ENCODE results near the gene TMEM229B.
A peak's percentile ranks its signal among the peaks of the same experiment; 100 is the strongest.

The TMEM229B gene

DNA sequence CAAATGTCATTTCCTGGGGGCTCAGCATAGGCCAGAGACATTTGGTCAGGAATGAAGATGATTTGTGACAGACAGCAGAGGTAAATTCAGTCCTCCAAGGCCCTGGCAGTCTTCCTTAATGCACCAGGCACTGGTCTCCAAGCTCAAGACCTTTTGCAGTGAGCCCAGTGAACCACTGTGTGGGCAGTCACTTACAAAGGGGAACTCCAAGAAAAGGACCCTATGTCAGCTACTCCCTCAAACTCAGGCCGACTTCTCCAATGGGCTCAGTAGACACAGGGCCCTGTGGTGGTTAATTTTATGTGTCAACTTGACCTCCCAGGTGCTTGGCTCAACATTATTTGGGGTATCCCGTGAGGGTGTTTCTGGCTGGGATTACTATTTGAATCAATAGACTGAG, 47.3 kb downstream of the TMEM229B start:
- H3K9me3 ChIP-seq (ENCODE audit: insufficient read depth, low read length, severe bottlenecking): no peaks in the 10 kb centered on the region
- H3K27me3 ChIP-seq (ENCODE audit: insufficient read depth, low read length, poor library complexity): peaks cover 7% of the 10 kb centered on the region
- H3K4me3 ChIP-seq (ENCODE audit: low read depth in 1 of 2, low read length in 2 of 2): no peak overlapping the region
- no peaks in the 10 kb centered on the region for H4K20me1 ChIP-seq (ENCODE audit: insufficient read depth, low read length)
- H3K9ac ChIP-seq (ENCODE audit: low read depth, low read length): no peak overlapping the region
- H3K36me3 ChIP-seq (ENCODE audit: insufficient read depth, low read length): no peaks in the 10 kb centered on the region
- H3K27ac ChIP-seq (ENCODE audit: low read length): no peak overlapping the region
- ATAC-seq (ENCODE audit: insufficient read depth, low read depth) (no peak), DNase-seq (no peak)
- no peak overlapping the region for H3K4me2 ChIP-seq (ENCODE audit: insufficient read depth, low read length)
- no peaks in the 10 kb centered on the region for H3K79me2 ChIP-seq (ENCODE audit: insufficient read depth, low read length)
- H2AFZ ChIP-seq (ENCODE audit: low read depth, low read length): no peak overlapping the region
- no peaks in the 10 kb centered on the region for H3K4me1 ChIP-seq (ENCODE audit: insufficient read depth, low read length)
- TF ChIP-seq EZH2 (IDR thresholded peaks at IDR 0.05; ENCODE audit: borderline replicate concordance, low read depth, low read length, severe bottlenecking): no peak
- TF ChIP-seq, protein P1, sequence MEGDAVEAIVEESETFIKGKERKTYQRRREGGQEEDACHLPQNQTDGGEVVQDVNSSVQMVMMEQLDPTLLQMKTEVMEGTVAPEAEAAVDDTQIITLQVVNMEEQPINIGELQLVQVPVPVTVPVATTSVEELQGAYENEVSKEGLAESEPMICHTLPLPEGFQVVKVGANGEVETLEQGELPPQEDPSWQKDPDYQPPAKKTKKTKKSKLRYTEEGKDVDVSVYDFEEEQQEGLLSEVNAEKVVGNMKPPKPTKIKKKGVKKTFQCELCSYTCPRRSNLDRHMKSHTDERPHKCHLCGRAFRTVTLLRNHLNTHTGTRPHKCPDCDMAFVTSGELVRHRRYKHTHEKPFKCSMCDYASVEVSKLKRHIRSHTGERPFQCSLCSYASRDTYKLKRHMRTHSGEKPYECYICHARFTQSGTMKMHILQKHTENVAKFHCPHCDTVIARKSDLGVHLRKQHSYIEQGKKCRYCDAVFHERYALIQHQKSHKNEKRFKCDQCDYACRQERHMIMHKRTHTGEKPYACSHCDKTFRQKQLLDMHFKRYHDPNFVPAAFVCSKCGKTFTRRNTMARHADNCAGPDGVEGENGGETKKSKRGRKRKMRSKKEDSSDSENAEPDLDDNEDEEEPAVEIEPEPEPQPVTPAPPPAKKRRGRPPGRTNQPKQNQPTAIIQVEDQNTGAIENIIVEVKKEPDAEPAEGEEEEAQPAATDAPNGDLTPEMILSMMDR (IDR thresholded peaks at IDR 0.05; ENCODE audit: borderline replicate concordance, extremely low read depth, low read length, poor library complexity, severe bottlenecking): no peak

GRCh38 chr14:67440513-67440912, 48.0 kb downstream of the TMEM229B start:
- no peak for ATAC-seq (ENCODE audit: insufficient read depth, low read depth)
- Histone ChIP-seq H3K79me2 (ENCODE audit: insufficient read depth, low read length) (no peaks in the 10 kb centered on the region), H4K20me1 (ENCODE audit: insufficient read depth, low read length) (no peaks in the 10 kb centered on the region), H3K4me1 (ENCODE audit: insufficient read depth, low read length) (no peaks in the 10 kb centered on the region), H3K36me3 (ENCODE audit: insufficient read depth, low read length) (no peaks in the 10 kb centered on the region), H3K4me3 (ENCODE audit: low read depth in 1 of 2, low read length in 2 of 2) (no peak overlapping the region), H3K4me2 (ENCODE audit: insufficient read depth, low read length) (no peak overlapping the region), H2AFZ (ENCODE audit: low read depth, low read length) (no peak overlapping the region), H3K27ac (ENCODE audit: low read length) (no peak overlapping the region), H3K9me3 (ENCODE audit: insufficient read depth, low read length, severe bottlenecking) (no peaks in the 10 kb centered on the region), H3K27me3 (ENCODE audit: insufficient read depth, low read length, poor library complexity) (peaks cover 9% of the 10 kb centered on the region), H3K9ac (ENCODE audit: low read depth, low read length) (no peak overlapping the region)
- no peak for TF ChIP-seq EZH2 (IDR thresholded peaks at IDR 0.05; ENCODE audit: borderline replicate concordance, low read depth, low read length, severe bottlenecking)
- no peak for DNase-seq

DNA sequence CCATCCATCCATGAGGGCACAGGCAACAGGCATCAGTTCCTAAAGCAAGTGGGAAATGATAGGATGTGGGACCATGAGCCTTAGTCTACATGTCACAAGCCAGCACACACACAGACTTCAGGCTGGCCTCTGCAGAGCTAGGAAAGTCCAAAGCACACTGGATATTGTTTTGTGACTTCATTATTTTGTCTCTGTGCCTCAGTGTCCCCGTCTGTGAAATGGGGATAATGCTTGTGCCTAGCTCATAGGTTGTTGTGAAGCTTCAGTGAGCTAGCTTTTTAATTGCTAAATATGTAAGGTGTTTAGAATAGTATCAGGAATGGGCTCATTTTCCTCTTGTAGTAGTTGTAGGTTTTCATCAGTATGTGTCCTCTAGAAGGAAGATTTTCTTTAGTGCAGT, 49.6 kb downstream of the TMEM229B start:
- Histone ChIP-seq H3K27me3 (ENCODE audit: insufficient read depth, low read length, poor library complexity) (peaks cover 6% of the 10 kb centered on the region), H3K9me3 (ENCODE audit: insufficient read depth, low read length, severe bottlenecking) (no peaks in the 10 kb centered on the region), H3K4me3 (ENCODE audit: low read depth in 1 of 2, low read length in 2 of 2) (no peak overlapping the region), H3K79me2 (ENCODE audit: insufficient read depth, low read length) (no peaks in the 10 kb centered on the region), H2AFZ (ENCODE audit: low read depth, low read length) (no peak overlapping the region), H4K20me1 (ENCODE audit: insufficient read depth, low read length) (no peaks in the 10 kb centered on the region), H3K27ac (ENCODE audit: low read length) (no peak overlapping the region), H3K4me2 (ENCODE audit: insufficient read depth, low read length) (no peak overlapping the region), H3K9ac (ENCODE audit: low read depth, low read length) (no peak overlapping the region), H3K36me3 (ENCODE audit: insufficient read depth, low read length) (no peaks in the 10 kb centered on the region), H3K4me1 (ENCODE audit: insufficient read depth, low read length) (no peaks in the 10 kb centered on the region)
- no peak for ATAC-seq (ENCODE audit: insufficient read depth, low read depth)
- DNase-seq: no peak
- TF ChIP-seq EZH2 (IDR thresholded peaks at IDR 0.05; ENCODE audit: borderline replicate concordance, low read depth, low read length, severe bottlenecking): no peak
- TF ChIP-seq, protein P1 (IDR thresholded peaks at IDR 0.05; ENCODE audit: borderline replicate concordance, extremely low read depth, low read length, poor library complexity, severe bottlenecking): no peak

DNA sequence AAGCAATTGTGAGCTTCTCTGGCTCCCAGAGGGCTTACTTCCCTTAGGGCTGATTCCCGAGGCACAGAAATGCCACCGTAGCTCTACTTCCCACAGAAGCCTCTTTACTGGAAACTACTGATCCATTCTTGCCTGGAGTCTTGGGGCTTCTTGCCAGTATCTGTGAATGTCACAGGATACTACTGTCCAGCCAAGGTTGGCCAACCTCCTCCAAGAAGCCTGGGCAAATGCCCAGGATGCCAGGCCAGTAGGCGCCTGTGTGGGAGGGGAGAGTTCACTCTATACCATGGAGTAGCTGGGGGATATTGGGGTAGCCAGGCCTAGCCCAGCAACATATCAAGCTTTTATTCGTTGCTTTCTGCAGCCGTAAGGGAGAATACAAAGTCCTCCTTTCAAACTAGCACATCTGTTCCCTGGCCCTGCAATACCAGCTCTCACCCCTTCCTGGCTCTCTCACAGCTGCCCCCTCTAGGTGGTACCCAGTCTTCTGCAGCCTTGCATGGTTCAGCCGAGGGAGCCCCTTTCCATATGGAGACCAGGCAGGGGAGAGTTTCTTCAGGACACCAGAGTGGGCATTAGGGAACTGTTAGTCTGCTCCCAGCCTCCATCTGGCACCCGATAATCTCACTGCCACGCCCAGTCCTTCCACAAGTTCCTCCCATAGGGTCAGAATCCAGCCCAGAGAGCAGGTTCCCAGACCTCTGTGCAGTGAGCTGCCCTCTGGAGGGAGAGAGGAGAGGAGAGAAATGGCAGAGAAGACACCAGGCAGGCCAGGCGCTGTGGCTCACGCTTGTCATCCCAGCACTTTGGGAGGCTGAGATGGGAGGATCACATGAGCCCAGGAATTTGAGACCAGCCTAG, 52.3 kb downstream of the TMEM229B start:
- TF ChIP-seq EZH2 (IDR thresholded peaks at IDR 0.05; ENCODE audit: borderline replicate concordance, low read depth, low read length, severe bottlenecking): no peak
- TF ChIP-seq, protein P1 (IDR thresholded peaks at IDR 0.05; ENCODE audit: borderline replicate concordance, extremely low read depth, low read length, poor library complexity, severe bottlenecking): peak; percentile 8
- H3K9ac ChIP-seq (ENCODE audit: low read depth, low read length): no peak overlapping the region
- no peaks in the 10 kb centered on the region for H3K9me3 ChIP-seq (ENCODE audit: insufficient read depth, low read length, severe bottlenecking)
- no peak overlapping the region for H3K4me3 ChIP-seq (ENCODE audit: low read depth in 1 of 2, low read length in 2 of 2)
- no peaks in the 10 kb centered on the region for H3K4me1 ChIP-seq (ENCODE audit: insufficient read depth, low read length)
- no peak overlapping the region for H3K4me2 ChIP-seq (ENCODE audit: insufficient read depth, low read length)
- DNase-seq: no peak
- no peak overlapping the region for H2AFZ ChIP-seq (ENCODE audit: low read depth, low read length)
- H3K36me3 ChIP-seq (ENCODE audit: insufficient read depth, low read length): no peaks in the 10 kb centered on the region
- no peak overlapping the region for H3K27ac ChIP-seq (ENCODE audit: low read length)
- no peaks in the 10 kb centered on the region for H4K20me1 ChIP-seq (ENCODE audit: insufficient read depth, low read length)
- no peaks in the 10 kb centered on the region for H3K79me2 ChIP-seq (ENCODE audit: insufficient read depth, low read length)
- ATAC-seq (ENCODE audit: insufficient read depth, low read depth): no peak
- peaks cover 10% of the 10 kb centered on the region for H3K27me3 ChIP-seq (ENCODE audit: insufficient read depth, low read length, poor library complexity)

Data from DND-41 (cell line).